DMS 273 (cell line): ENCODE data around the gene THNSL1.
A peak's percentile ranks its signal among the peaks of the same experiment; 100 is the strongest.
"Not testable (repeated sequence)": the region's sequence is repeated elsewhere in the genome, so short reads cannot be mapped to it uniquely, and the experiment has no call there.

Experiments used
- DNase-seq: peaks from one replicate; lab custom pipeline; 2025; ENCODE audit not compliant: unreplicated experiment; lab: John Stamatoyannopoulos, UW

Gene THNSL1

DNA sequence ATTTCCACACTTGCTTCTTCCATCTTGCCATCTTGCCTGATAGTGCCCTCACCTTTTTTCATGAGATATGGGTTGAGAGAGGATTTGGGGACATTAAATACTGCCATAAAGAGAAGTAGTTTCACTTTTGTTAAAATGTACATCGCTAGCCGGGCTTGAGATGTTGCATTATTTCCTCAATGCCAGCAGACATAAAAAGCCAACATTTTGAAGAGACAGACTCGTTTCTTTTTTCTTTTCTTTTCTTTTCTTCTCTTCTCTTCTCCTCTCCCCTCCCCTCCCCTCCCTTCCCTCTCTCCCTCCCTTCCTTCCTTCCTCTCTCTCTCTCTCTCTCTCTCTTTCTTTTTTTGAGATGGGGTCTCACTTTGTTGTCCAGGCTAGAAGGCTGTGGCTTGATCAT is 18.4 kb upstream of the THNSL1 start:
- no peak for DNase-seq

GRCh38 chr10:25011591-25011990 is 4.8 kb upstream of the THNSL1 start:
- not testable (repeated sequence) for DNase-seq

- no peak for DNase-seq
Measured at GRCh38 chr10:25014579-25014978, 1.8 kb upstream of the THNSL1 start.

DNA sequence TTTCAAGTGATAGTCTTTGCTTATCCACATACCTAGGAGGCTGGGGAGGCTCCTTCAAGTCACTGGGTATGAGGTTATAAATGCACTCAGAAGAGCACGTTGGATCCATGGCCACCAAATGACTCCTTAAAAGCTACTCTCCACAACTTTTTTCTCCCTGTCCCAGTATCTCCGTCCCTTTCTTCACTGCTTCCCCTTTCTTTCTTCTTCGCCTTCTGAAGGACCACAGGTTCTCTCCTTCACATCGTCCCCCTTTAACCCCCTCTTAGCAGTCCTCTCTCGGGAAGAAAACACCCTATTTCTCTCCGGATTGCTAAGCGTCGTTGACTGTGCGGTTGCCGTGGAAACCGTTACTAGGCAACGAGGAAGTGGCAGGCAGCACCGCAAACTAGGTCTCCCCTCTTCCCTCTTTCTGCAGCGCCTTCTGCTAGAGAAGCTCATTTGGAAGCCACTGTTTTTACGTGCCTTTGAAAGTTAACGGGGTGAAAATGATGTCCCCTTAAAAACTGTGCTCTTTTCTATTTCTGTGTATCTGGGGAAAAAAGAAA is 510 bp upstream of the THNSL1 start, which contains the start of gene ENKUR:
ENKUR (minus strand) TSS at position 331 of the 548 bp plus-strand sequence; CDS start at position 109, 222 bp downstream.
- DNase-seq: peak; percentile 93

- peak; percentile 54 for DNase-seq
Measured at GRCh38 chr10:25017154-25017590, 760 bp downstream of the THNSL1 start.

- DNase-seq: peak; percentile 6
Measured at GRCh38 chr10:25017661-25018060, 1.2 kb downstream of the THNSL1 start.

DNA sequence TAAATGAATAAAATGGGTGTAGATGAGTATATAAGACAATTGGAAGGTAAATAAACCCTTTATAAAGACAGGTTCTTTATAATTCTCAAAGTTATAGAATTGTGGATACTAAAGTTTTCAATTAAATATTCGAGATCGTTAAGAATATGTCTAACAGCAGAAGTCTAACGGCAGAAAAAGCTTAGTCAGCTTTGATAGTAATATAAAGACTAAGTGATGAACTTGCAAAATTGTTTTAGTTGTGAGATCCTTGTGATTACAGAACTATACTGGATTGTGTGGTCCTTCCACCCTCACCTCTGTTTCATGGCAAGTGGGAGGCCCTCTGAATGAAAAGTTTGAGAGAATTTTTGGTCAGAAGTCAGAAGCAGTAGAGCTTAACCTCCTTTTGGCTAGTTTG is 2.3 kb downstream of the THNSL1 start:
- DNase-seq: no peak

- DNase-seq: no peak
Measured at GRCh38 chr10:25023278-25023677, 6.9 kb downstream of the THNSL1 start.

GRCh38 chr10:25024528-25024927 is 8.1 kb downstream of the THNSL1 start:
- no peak for DNase-seq

GRCh38 chr10:25026463-25026862 is 10.1 kb downstream of the THNSL1 start:
- peak; percentile 1 for DNase-seq

GRCh38 chr10:25028711-25029110 is 12.3 kb downstream of the THNSL1 start:
- no peak for DNase-seq

GRCh38 chr10:25029519-25029918 is 13.1 kb downstream of the THNSL1 start:
- DNase-seq: no peak

GRCh38 chr10:25036381-25036780 is 20.0 kb downstream of the THNSL1 start:
- no peak for DNase-seq

- DNase-seq: no peak
Measured at GRCh38 chr10:25038325-25038724, 21.9 kb downstream of the THNSL1 start.

GRCh38 chr10:25039531-25039930 is 23.1 kb downstream of the THNSL1 start:
- no peak for DNase-seq

- DNase-seq: no peak
Measured at GRCh38 chr10:25046641-25047040, 30.2 kb downstream of the THNSL1 start.

- DNase-seq: no peak
Measured at GRCh38 chr10:25047088-25047487, 30.7 kb downstream of the THNSL1 start.

DNA sequence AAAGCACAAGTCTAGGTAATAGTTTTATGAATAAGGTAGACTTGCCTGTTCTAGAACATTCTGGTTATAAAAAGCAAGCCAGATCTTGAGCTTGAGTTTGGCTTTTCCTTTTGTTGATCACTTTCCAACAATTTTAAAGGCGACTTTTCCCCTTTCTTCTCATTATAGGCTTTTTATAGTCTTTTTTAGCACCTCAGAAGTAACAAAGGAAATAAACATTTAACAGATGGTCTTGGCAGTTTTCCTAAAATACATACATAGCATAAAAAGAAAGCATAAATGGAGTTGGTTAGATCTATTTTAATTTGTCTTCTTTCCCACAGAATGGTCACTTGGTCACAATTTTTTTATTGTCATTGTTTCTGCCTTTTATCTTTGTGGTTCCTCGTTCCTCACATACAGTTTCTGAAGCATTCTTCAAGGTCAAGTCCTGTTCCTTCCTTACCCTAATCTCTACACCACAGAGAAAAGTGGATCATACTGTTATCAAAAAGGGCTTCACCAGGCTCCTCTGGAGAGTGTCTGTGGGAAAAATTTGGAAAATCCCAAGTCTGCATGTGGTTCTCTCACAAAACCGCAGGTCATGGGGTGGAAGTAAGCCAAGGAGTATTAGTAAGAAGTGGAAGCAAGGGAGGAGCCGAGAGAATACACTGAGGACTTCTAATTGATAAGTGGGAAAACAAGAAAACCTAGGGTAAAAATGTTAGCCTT is 31.3 kb downstream of the THNSL1 start:
- no peak for DNase-seq

- DNase-seq: no peak
Measured at GRCh38 chr10:25048450-25048849, 32.0 kb downstream of the THNSL1 start.

DNA sequence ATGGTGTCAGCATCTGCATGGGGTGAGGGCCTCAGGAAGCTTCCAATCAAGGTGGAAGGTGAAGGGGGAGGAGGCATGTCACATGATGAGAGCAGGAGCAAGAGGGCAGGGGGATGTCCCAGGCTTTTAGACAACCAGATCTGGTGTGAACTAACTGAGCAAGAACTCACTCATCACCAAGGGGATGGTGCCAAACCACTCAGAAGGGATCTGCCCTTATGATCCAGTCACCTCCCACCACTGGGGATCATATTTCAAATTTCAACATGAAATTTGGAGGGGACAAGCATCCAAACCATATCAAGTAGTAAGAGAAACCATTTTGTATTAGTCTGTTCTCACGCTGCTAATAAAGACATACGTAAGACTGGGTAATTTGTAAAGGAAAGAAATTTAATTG is 33.6 kb downstream of the THNSL1 start:
- DNase-seq: no peak

GRCh38 chr10:25050402-25050801 is 34.0 kb downstream of the THNSL1 start:
- no peak for DNase-seq

DNA sequence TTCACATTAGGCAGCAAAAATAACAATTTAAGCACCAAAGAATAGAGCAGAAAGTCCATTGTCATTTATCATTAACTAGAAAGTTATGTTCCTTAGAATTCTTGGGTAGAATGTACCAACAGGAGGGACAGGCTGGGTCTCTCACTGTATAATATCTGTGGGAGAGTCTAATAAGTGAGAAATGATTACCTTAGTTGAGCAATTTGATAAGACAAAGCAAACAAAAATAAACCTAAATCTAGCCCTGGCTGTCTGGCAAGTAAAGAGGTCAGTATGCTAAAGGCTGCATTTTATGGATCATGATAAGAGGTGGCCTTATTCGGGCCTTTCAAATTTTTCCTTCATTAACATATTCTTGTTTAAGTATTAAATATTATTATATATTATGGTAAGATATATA is 35.6 kb downstream of the THNSL1 start:
- DNase-seq: no peak

- DNase-seq: no peak
Measured at GRCh38 chr10:25056726-25057125, 40.3 kb downstream of the THNSL1 start.
